DMS153 (cell line): ENCODE measurements around the gene CLTRN.
"Not testable (repeated sequence)": the region's sequence is repeated elsewhere in the genome, so short reads cannot be mapped to it uniquely, and the experiment has no call there.

ENCODE experiments used
- DNase-seq: peaks from one replicate; lab custom pipeline; 2025; lab: John Stamatoyannopoulos, UW

The CLTRN gene, protein sequence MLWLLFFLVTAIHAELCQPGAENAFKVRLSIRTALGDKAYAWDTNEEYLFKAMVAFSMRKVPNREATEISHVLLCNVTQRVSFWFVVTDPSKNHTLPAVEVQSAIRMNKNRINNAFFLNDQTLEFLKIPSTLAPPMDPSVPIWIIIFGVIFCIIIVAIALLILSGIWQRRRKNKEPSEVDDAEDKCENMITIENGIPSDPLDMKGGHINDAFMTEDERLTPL

GRCh38 chrX:15664487-15665444 lies at the start of gene CLTRN:
TSS of gene CLTRN (minus strand) at chrX:15664805. CDS start at chrX:15664775, 30 bp downstream.
- no peak for DNase-seq

GRCh38 chrX:15704273-15704672 lies 39.7 kb upstream of the CLTRN start:
- not testable (repeated sequence) for DNase-seq

- DNase-seq = not testable (repeated sequence)
These were observed 39.2 kb upstream of the CLTRN start for GRCh38 chrX:15703809-15704208.

GRCh38 chrX:15702488-15703371 lies 38.1 kb upstream of the CLTRN start:
- no peak for DNase-seq

DNA sequence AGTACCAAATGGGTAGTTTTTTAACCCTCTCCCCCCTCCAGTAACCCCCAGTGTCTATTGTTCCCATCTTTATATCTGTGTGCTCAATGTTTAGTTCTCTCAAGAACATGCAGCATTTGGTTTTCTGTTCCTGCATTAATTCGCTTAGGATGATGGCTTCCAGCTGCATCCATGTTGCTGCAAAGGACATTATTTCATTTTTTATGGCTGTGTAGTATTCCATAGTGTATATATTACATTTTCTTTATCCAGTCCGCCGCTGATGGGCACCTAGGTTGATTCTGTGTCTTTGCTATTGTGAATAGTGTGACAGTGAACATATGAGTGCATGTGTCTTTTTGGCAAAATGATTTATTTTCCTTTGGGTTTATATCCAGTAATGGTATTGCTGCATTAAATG lies 31.9 kb upstream of the CLTRN start:
- DNase-seq = no peak

- no peak for DNase-seq
These were observed 30.4 kb upstream of the CLTRN start for GRCh38 chrX:15694941-15695451.

GRCh38 chrX:15686818-15687685 lies 22.4 kb upstream of the CLTRN start:
- peak; percentile 6 for DNase-seq

DNA sequence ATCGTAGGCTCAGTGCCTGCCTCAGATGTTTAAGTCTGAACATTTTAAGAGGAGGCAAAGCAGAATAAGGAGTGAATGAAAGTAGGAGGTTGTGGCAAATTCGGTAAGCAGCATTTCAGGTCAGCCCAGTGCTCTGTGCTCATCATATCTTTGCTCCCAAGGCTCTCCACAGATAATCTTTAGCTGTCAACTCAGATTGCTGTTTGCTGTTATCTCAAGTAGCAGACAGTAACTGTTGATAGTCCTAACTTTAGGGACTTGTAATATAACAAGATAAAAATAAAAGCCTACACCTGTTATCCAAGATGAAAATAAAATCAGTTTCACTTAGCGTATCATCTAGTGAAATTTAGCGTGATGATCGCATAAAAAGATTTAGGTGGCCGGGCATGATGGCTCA lies 18.6 kb upstream of the CLTRN start:
- DNase-seq = no peak

- no peak for DNase-seq
These were observed 16.8 kb upstream of the CLTRN start for GRCh38 chrX:15681433-15681832.

- DNase-seq = no peak
These were observed 15.8 kb upstream of the CLTRN start for GRCh38 chrX:15680401-15680800.

- DNase-seq = no peak
These were observed 14.6 kb upstream of the CLTRN start for GRCh38 chrX:15679246-15679645.

DNA sequence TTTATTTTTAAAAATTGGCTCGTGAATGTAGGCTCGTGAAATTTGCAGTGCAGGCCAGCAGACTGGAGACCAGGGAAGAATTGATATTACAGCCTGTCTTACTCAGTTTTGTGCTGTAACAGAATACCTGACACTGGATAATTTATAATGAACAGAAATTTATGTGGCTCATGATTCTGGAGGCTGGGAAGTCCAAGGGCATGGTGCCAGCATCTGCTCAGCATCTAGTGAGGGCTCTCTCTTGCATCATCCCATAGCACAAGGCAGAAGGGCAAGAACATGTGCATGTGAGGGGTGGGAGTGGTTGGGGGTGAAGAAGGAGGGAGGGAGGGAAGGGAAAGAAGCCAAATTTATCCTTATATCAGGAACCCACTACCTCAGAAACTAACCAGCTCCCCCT lies 13.7 kb upstream of the CLTRN start:
- DNase-seq = no peak

- no peak for DNase-seq
These were observed 12.3 kb upstream of the CLTRN start for GRCh38 chrX:15676886-15677285.

DNA sequence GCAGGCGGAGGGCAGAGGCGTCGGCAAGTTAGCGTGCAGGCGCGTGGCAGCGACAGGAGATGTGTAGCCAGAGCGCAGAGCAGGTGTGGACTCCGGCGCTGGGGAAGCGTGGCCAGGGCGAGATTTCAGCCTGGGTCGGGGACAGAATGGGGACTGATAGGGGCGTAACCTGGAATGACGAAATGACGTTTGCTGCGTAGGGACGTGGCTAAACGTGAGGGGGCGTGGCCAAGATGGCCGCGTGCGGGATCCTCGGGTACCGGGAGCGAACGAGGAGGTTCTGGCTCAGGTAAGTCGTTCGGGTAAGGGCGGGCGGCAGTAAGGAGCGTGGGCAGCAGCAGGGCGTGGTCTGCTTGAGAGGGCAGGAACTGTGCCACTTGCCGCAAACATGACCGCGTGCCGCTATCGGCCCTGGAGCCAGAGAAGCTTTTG lies 10.9 kb upstream of the CLTRN start:
- no peak for DNase-seq

- peak; percentile 74 for DNase-seq
These were observed 10.4 kb upstream of the CLTRN start for GRCh38 chrX:15674841-15675489.

GRCh38 chrX:15674514-15674840 lies 9.9 kb upstream of the CLTRN start:
- no peak for DNase-seq

DNA sequence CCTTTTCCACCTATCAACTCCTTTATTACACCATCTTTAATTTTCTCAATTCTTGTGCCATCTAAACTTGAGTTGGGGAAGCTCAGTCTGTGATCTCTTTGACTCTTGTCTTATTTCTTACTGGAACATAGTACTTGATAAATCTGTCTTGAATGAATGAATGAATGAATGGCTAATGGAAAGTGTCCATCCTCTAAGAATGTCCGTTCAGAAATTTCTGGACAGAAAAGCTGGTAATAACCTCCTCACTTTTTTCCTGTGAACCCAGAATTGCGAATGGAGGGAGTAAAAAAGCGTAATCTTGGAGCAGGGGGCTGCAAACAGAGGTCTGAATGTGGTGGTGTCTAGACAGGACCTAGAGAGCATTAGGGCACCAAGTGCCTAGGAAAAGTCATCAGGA lies 9.4 kb upstream of the CLTRN start:
- DNase-seq = no peak

DNA sequence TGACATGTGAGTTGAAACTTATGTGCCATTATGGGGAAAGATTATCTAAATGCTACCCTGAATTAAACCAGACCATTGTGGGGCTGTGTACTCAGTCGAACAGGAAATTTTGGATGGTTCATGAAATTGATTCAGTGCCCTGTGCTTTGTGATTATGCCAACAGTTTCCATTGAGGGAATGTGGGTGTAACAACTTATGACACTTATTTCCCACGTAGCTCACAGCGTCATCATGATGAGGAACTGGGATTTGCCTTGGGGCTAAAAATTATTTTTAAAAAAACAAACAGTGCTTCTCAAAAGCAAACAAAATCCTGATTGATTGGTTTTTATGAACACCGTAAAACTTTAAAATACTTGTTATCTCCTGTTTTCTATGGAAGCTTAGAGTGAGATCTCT lies 8.3 kb upstream of the CLTRN start:
- DNase-seq = no peak

- DNase-seq = no peak
These were observed 1.2 kb downstream of the CLTRN start for GRCh38 chrX:15663439-15663838.

GRCh38 chrX:15654804-15655203 lies 9.8 kb downstream of the CLTRN start:
- DNase-seq = not testable (repeated sequence)

DNA sequence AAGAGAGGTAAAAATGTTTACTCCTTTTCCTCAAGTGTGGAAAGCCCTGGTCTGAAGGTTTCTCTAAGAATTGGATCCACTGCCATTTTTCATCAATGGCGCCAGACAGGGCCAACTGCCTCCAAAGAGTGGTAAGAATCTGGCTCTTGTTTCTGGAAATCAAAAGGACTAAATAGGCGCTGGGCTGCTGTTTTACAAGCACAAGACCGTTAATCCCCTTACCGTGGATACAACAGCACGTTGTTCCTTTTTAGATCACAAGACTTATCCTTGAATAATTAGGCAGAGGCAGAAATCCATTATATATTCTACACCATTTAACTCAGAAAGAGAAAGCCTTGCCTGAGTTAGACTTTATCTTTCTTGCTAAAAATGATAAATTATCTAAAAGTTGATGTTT lies 10.6 kb downstream of the CLTRN start:
- no peak for DNase-seq
